ENCODE measurements around the gene PDE10A.
"Not testable (repeated sequence)": the region's sequence is repeated elsewhere in the genome, so short reads cannot be mapped to it uniquely, and the experiment has no call there.

The PDE10A gene

DNA sequence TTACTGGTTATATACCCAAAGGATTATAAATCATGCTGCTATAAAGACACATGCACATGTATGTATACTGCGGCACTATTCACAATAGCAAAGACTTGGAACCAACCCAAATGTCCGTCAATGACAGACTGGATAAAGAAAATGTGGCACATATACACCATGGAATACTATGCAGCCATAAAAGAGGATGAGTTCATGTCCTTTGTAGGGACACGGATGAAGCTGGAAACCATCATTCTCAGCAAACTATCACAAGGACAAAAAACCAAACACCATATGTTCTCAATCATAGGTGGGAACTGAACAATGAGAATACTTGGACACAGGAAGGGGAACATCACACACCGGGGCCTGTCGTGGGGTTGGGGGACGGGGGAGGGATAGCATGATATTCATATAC is 104.9 kb downstream of the PDE10A start:
- not testable (repeated sequence) for H3K9ac ChIP-seq (ENCODE audit: low read length); H3K9me3 ChIP-seq (ENCODE audit: control insufficient read depth, low read depth, low read length); H3K36me3 ChIP-seq (ENCODE audit: control insufficient read depth, low read depth, low read length); H3K27me3 ChIP-seq (ENCODE audit: control insufficient read depth, insufficient read depth, low read length); H3K4me3 ChIP-seq (ENCODE audit: low read length); H3K27ac ChIP-seq (ENCODE audit: low read length)
- H3K4me1 ChIP-seq (ENCODE audit: control insufficient read depth, low read depth, low read length): peaks cover 11% of the 10 kb centered on the region

DNA sequence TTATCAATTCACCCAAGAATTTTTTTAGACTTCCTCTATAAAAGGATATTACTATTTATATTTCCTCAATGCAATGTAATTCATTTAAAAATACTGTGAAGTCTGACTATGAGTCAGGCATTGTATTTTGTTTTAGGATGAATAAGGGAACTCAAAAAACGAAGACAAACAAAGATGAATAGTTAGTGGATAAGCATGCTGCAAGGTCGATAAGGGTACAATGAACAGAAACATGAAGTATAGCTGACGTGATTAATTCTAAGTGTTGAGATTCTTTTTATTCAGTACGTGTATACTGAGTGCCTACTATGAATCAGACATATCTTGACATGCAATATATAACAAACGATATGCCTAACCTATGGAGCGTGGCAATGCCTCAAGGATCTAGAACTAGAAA is 105.4 kb downstream of the PDE10A start:
- Histone ChIP-seq H3K9me3 (ENCODE audit: control insufficient read depth, low read depth, low read length) (no peaks in the 10 kb centered on the region), H3K27me3 (ENCODE audit: control insufficient read depth, insufficient read depth, low read length) (no peaks in the 10 kb centered on the region), H3K36me3 (ENCODE audit: control insufficient read depth, low read depth, low read length) (no peaks in the 10 kb centered on the region), H3K27ac (ENCODE audit: low read length) (no peak overlapping the region), H3K4me1 (ENCODE audit: control insufficient read depth, low read depth, low read length) (peaks cover 14% of the 10 kb centered on the region), H3K9ac (ENCODE audit: low read length) (no peak overlapping the region), H3K4me3 (ENCODE audit: low read length) (no peak overlapping the region)

DNA sequence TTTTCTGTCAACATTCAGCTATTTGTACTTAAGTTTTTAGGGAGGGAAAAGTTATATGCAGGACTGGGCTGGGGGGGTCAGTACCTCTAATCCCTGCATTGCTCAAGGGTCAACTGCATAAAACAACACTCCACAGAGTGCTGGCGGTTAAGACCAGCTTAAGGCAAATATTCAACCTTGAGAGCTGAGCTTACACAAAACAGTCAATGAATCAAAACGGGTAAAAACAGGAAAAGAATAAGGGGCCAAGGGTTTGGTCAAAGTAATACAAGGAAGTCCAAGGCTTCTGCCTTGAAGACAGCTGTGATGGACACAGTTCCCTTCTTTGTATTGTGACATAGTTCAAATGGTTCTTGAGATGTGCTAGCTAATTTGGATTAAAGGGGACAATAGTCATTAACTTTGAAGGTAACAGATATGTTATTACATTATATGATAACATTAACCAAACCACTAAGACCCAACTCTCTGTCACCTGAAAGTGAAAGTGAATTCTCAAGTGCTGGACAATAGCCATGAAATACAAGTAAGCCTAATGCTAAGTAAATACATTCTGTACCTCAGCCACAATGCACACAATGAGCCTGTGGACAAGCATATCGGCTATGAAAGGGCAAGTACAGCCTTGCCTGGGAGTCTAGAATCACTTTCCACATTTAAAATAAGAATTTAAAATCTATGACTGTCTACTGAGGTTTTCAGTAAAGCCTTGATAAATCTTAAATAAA is 106.8 kb downstream of the PDE10A start:
- Histone ChIP-seq H3K9ac (ENCODE audit: low read length) (no peak overlapping the region), H3K4me3 (ENCODE audit: low read length) (no peak overlapping the region), H3K27ac (ENCODE audit: low read length) (no peak overlapping the region), H3K9me3 (ENCODE audit: control insufficient read depth, low read depth, low read length) (no peaks in the 10 kb centered on the region), H3K4me1 (ENCODE audit: control insufficient read depth, low read depth, low read length) (peaks cover 15% of the 10 kb centered on the region), H3K27me3 (ENCODE audit: control insufficient read depth, insufficient read depth, low read length) (no peaks in the 10 kb centered on the region), H3K36me3 (ENCODE audit: control insufficient read depth, low read depth, low read length) (no peaks in the 10 kb centered on the region)

DNA sequence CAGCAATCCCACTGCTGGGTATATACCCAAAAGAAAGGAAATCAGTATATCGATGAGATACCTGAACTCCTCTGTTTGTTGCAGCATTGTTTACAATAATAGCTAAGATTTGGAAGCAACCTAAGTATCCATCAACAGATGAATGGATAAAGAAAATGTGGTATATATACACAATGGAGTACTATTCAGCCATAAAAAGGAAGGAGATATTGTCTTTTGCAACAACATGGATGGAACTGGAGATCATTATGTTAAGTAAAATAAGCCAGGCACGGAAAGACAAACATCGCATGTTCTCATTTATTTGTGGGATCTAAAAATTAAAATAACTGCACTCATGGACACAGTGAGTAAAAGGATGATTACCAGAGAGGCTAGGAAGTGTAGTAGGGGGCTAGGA is 108.4 kb downstream of the PDE10A start:
- H3K4me3 ChIP-seq (ENCODE audit: low read length); H3K27me3 ChIP-seq (ENCODE audit: control insufficient read depth, insufficient read depth, low read length); H3K9ac ChIP-seq (ENCODE audit: low read length); H3K27ac ChIP-seq (ENCODE audit: low read length); H3K36me3 ChIP-seq (ENCODE audit: control insufficient read depth, low read depth, low read length); H3K9me3 ChIP-seq (ENCODE audit: control insufficient read depth, low read depth, low read length): not testable (repeated sequence)
- H3K4me1 ChIP-seq (ENCODE audit: control insufficient read depth, low read depth, low read length): peaks cover 15% of the 10 kb centered on the region

DNA sequence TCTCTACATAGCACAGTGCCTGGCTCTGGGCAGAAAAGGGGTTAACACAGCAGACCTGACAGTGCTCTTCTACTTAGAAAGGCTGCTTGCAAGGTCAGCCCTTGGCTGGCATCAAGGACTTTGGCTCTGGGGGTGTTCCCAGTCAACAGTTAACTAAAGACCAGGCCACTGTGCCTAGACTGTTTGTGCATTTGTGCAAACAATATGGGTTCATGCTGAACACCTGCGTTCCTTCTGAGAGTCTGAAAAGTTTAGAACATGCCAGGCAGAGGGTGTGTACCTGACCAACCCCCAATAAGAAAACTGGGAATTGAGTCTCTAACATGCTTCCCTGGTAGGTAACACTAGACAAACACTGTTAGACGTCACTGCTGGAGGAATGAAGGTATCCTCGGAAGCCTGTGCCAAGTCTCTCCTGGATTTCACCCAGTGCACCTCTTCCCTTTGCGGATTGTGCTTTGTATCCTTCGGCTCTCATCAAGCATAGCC is 110.7 kb downstream of the PDE10A start:
- H3K9me3 ChIP-seq (ENCODE audit: control insufficient read depth, low read depth, low read length): no peaks in the 10 kb centered on the region
- no peaks in the 10 kb centered on the region for H3K36me3 ChIP-seq (ENCODE audit: control insufficient read depth, low read depth, low read length)
- peaks cover 15% of the 10 kb centered on the region for H3K4me1 ChIP-seq (ENCODE audit: control insufficient read depth, low read depth, low read length)
- H3K4me3 ChIP-seq (ENCODE audit: low read length): no peak overlapping the region
- H3K27ac ChIP-seq (ENCODE audit: low read length): no peak overlapping the region
- no peak overlapping the region for H3K9ac ChIP-seq (ENCODE audit: low read length)
- no peaks in the 10 kb centered on the region for H3K27me3 ChIP-seq (ENCODE audit: control insufficient read depth, insufficient read depth, low read length)

DNA sequence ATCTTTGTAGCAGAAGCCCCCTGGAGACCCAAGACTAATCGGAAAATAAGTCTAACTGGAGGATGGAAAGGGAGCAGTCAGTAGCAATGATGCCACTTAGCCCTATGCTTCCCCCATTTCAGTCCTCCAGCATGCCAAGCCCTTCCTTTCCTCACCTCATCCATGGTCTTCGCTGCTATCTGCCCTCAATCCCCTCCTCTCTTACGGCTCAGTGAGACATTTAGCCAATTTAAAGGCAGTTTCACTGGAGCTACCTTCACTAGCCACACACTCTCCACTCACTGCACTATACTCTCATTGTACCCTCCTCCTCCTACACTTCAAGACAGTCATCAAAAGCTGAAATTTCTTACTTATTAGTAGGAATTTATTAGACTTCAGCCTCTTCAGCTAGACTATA is 111.2 kb downstream of the PDE10A start:
- Histone ChIP-seq H3K36me3 (ENCODE audit: control insufficient read depth, low read depth, low read length) (no peaks in the 10 kb centered on the region), H3K27me3 (ENCODE audit: control insufficient read depth, insufficient read depth, low read length) (no peaks in the 10 kb centered on the region), H3K4me3 (ENCODE audit: low read length) (no peak overlapping the region), H3K27ac (ENCODE audit: low read length) (no peak overlapping the region), H3K9ac (ENCODE audit: low read length) (no peak overlapping the region), H3K9me3 (ENCODE audit: control insufficient read depth, low read depth, low read length) (no peaks in the 10 kb centered on the region), H3K4me1 (ENCODE audit: control insufficient read depth, low read depth, low read length) (peaks cover 15% of the 10 kb centered on the region)

DNA sequence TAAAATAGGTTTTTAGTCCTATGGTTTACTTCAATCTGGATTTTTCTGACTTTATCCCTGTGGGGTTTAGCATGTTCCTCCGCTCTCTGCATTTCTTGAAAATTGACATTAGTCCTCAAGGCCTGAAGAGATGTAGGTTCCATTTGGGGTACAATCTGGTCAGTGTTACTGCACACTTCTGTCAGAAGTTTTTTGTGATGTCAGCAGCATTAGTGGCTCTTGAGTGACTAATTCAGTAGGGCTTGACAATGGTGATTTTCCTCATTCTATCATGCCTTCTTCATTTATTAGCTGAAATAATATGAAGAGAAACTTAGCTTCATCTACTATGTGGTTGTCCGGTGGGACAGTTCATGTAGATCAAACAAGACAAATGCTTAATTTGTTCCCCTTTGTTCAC is 114.6 kb downstream of the PDE10A start:
- Histone ChIP-seq H3K9ac (ENCODE audit: low read length) (no peak overlapping the region), H3K4me1 (ENCODE audit: control insufficient read depth, low read depth, low read length) (peaks cover 11% of the 10 kb centered on the region), H3K27ac (ENCODE audit: low read length) (no peak overlapping the region), H3K4me3 (ENCODE audit: low read length) (no peak overlapping the region), H3K9me3 (ENCODE audit: control insufficient read depth, low read depth, low read length) (no peaks in the 10 kb centered on the region), H3K36me3 (ENCODE audit: control insufficient read depth, low read depth, low read length) (no peaks in the 10 kb centered on the region), H3K27me3 (ENCODE audit: control insufficient read depth, insufficient read depth, low read length) (no peaks in the 10 kb centered on the region)

DNA sequence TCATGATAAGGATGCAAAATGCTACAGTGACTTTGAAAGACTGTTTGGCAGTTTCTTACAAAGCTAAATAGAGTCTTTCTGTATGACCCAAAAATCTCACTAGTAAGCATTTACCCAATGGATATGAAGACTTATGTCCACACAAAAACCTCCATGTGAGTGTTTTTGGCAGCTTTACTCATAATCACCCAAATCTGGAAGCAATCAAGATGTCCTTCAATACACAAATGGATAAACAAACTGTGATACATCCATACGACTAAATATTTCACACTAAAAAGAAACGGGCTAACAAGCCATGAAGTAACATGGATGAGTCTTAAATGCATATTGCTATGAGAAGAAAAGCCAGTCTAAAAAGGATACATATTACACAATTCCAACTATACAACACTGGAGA is 117.2 kb downstream of the PDE10A start:
- H3K4me1 ChIP-seq (ENCODE audit: control insufficient read depth, low read depth, low read length): no peaks in the 10 kb centered on the region
- H3K36me3 ChIP-seq (ENCODE audit: control insufficient read depth, low read depth, low read length): no peaks in the 10 kb centered on the region
- no peaks in the 10 kb centered on the region for H3K9me3 ChIP-seq (ENCODE audit: control insufficient read depth, low read depth, low read length)
- H3K27ac ChIP-seq (ENCODE audit: low read length): no peak overlapping the region
- H3K9ac ChIP-seq (ENCODE audit: low read length): no peak overlapping the region
- no peak overlapping the region for H3K4me3 ChIP-seq (ENCODE audit: low read length)
- H3K27me3 ChIP-seq (ENCODE audit: control insufficient read depth, insufficient read depth, low read length): no peaks in the 10 kb centered on the region

DNA sequence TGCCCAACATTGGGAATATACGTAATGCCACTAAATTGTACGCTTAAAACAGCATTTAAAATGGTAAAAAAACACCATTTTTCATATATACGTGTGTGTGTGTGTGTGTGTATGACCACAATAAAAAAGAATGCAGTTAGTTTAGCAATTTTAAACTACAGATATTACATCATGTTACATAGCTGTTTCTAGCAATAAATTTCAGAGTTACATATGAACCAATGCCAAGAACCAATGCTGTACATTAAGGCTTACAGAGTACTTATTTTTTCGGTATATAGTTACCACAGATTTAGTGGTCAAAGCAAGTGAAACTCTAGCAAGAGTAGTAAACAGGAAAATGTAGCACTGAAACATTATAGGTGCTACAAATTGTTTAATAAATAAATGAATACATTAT is 119.3 kb downstream of the PDE10A start:
- no peak overlapping the region for H3K9ac ChIP-seq (ENCODE audit: low read length)
- no peaks in the 10 kb centered on the region for H3K27me3 ChIP-seq (ENCODE audit: control insufficient read depth, insufficient read depth, low read length)

DNA sequence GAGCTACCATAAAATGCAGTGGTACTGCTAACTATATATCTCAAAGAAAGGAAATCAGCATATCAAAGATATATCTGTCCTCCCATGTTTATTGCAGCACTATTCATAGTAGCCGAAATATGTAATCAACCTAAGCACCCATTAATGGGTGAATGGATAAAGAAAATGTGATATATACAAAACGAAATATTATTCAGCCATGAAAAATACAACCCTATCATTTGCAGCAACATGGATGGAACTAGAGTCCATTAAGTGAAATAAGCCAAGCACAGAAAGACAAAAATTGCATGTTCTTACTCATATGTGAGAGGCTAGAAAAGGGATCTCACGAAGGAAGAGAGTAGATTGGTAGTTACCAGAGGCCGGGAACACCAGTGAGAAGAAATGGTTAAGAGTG is 126.1 kb downstream of the PDE10A start:
- no peak overlapping the region for H3K27ac ChIP-seq (ENCODE audit: low read length)
- H3K9me3 ChIP-seq (ENCODE audit: control insufficient read depth, low read depth, low read length): no peaks in the 10 kb centered on the region
- no peak overlapping the region for H3K4me3 ChIP-seq (ENCODE audit: low read length)
- no peaks in the 10 kb centered on the region for H3K36me3 ChIP-seq (ENCODE audit: control insufficient read depth, low read depth, low read length)
- H3K27me3 ChIP-seq (ENCODE audit: control insufficient read depth, insufficient read depth, low read length): no peaks in the 10 kb centered on the region
- no peak overlapping the region for H3K9ac ChIP-seq (ENCODE audit: low read length)
- H3K4me1 ChIP-seq (ENCODE audit: control insufficient read depth, low read depth, low read length): no peaks in the 10 kb centered on the region

More for the DNA sequence above, 119.3 kb downstream of the PDE10A start:
- no peak overlapping the region for H3K27ac ChIP-seq (ENCODE audit: low read length)
- H3K4me3 ChIP-seq (ENCODE audit: low read length): no peak overlapping the region
- no peaks in the 10 kb centered on the region for H3K36me3 ChIP-seq (ENCODE audit: control insufficient read depth, low read depth, low read length)
- no peaks in the 10 kb centered on the region for H3K4me1 ChIP-seq (ENCODE audit: control insufficient read depth, low read depth, low read length)
- no peaks in the 10 kb centered on the region for H3K9me3 ChIP-seq (ENCODE audit: control insufficient read depth, low read depth, low read length)

DNA sequence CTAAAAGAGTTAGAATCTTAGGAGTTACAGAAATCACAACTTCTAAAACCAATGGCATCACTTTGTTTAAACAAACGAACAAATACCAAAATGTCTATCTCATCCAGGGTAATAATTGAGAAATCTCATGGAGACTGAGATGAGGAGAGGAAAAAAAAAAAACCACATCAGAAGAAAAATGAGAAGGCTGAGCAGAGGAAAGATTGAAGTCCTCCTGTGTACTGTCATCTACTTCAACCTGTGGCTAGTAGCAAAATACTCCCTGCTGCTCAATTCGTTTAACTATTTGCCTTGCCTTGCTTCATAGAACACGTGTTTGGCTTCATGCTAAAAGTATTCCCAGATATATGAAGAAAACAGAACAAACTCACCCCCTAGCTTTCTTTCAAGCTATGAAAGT is 143.7 kb downstream of the PDE10A start:
- H3K36me3 ChIP-seq (ENCODE audit: control insufficient read depth, low read depth, low read length): no peaks in the 10 kb centered on the region
- H3K9me3 ChIP-seq (ENCODE audit: control insufficient read depth, low read depth, low read length): no peaks in the 10 kb centered on the region
- H3K4me3 ChIP-seq (ENCODE audit: low read length): no peak overlapping the region
- no peaks in the 10 kb centered on the region for H3K27me3 ChIP-seq (ENCODE audit: control insufficient read depth, insufficient read depth, low read length)
- H3K4me1 ChIP-seq (ENCODE audit: control insufficient read depth, low read depth, low read length): peaks cover 3% of the 10 kb centered on the region
- no peak overlapping the region for H3K27ac ChIP-seq (ENCODE audit: low read length)
- no peak overlapping the region for H3K9ac ChIP-seq (ENCODE audit: low read length)

DNA sequence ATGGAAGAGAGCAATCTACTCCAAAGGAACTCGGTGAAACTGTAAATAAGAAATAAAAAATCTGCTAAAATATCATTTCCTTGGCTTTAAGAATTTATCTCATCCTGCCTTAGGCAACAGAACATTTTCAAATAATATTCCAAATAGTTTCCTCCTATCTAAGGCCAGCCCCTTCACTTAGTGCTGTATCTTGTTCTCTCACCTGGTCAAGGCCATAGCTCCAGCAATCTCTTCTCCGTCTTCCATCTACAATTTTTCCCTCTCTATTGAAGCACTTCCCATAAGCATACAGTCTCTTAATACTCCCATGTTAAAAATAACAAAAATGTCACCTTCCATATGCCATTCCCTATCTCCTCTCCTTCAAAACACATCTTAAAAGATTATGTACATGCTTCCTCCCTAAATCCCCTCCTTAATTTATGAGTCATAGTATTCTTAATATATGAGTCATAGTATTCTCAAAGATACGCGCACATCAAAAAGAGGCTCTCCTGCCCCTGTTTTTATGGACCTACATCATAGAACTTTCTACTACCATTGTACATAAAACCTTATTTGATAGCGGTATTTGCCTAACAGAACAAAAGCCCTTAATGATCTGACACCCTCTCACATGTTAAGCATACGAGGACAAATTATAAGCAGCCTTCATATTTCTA is 146.9 kb downstream of the PDE10A start:
- Histone ChIP-seq H3K27me3 (ENCODE audit: control insufficient read depth, insufficient read depth, low read length) (no peaks in the 10 kb centered on the region), H3K36me3 (ENCODE audit: control insufficient read depth, low read depth, low read length) (no peaks in the 10 kb centered on the region), H3K9me3 (ENCODE audit: control insufficient read depth, low read depth, low read length) (no peaks in the 10 kb centered on the region), H3K9ac (ENCODE audit: low read length) (no peak overlapping the region), H3K4me1 (ENCODE audit: control insufficient read depth, low read depth, low read length) (no peaks in the 10 kb centered on the region), H3K4me3 (ENCODE audit: low read length) (no peak overlapping the region), H3K27ac (ENCODE audit: low read length) (no peak overlapping the region)
